BJ (cell line): Measurements from ENCODE around the gene SPRED2. TPM values are rescaled to one million over a fixed set of nuclear protein-coding genes. Genes with fewer than 3 reads are reported as not detected.
"Not testable (repeated sequence)": the region's sequence is repeated elsewhere in the genome, so short reads cannot be mapped to it uniquely, and the experiment has no call there.

Experiments used
- CTCF ChIA-PET: fragments of 350-600 bp; formaldehyde crosslinking; extraction: SDS; loops from one replicate; lab custom pipeline; 2021; ENCODE audit warnings: antibody characterized with exemption, inconsistent platforms; lab: Yijun Ruan, JAX
- POLR2A ChIA-PET: fragments of 300-600 bp; sonication (Branson Sonifier 250); formaldehyde crosslinking; extraction: SDS; loops from one replicate; lab custom pipeline; 2021; ENCODE audit warnings: antibody characterized with exemption; lab: Charles Lee
- DNase-seq: peaks from one replicate; pipeline ENCODE4 v3.0.0-alpha.2; 2011; ENCODE audit warnings: low read depth
- H3K27me3 ChIP-seq: 2 replicates; pipeline ENCODE4 v1.6.0; 2011; ENCODE audit warnings: low read length; ENCODE audit not compliant: control insufficient read depth, insufficient read depth
- H3K36me3 ChIP-seq: 2 replicates; pipeline ENCODE4 v1.5.1; 2011; ENCODE audit warnings: low read length; ENCODE audit not compliant: control insufficient read depth, insufficient read depth
- H3K4me3 ChIP-seq: 2 replicates; pipeline ENCODE4 v1.5.1; 2011; ENCODE audit warnings: low read depth, mild to moderate bottlenecking, control low read depth, low read length
- CTCF ChIP-seq: IDR thresholded peaks from 2 replicates; pipeline ENCODE4 v1.5.1; 2011; ENCODE audit warnings: low read depth, mild to moderate bottlenecking, control low read depth, inconsistent platforms, low read length, moderate library complexity; ENCODE audit not compliant: insufficient read depth
- polyA plus RNA-seq: library from polyadenylated mRNA; depleted of rRNA; stranded (reverse); fragments of >200 nt; gene quantifications from 2 replicates; pipeline ENCODE4 v1.2.3, GENCODE V29; 2011

Gene SPRED2
- polyA plus RNA-seq, 1 experiment, result 13.1 TPM

GRCh38 chr2:65319072-65319673 is 113.2 kb downstream of the SPRED2 start:
- Histone ChIP-seq H3K36me3 (peaks cover 17% of the 10 kb centered on the region), H3K27me3 (no peaks in the 10 kb centered on the region), H3K4me3 (no peak overlapping the region)
- ChIA-PET CTCF (interaction anchor here (1.1 to 1.8 kb wide), 2 partner anchors 22 to 40 kb away, joined by 3 to 7 read pairs; no protein-coding TSS in a partner anchor), POLR2A (no interaction called here)
- TF ChIP-seq CTCF, result no peak
- no peak for DNase-seq

GRCh38 chr2:65317841-65318240 is 114.6 kb downstream of the SPRED2 start:
- no peak for DNase-seq
- no peak overlapping the region for H3K4me3 ChIP-seq
- TF ChIP-seq CTCF, result no peak
- no peaks in the 10 kb centered on the region for H3K27me3 ChIP-seq
- ChIA-PET POLR2A (no interaction called here), CTCF (no interaction called here)
- peaks cover 24% of the 10 kb centered on the region for H3K36me3 ChIP-seq

GRCh38 chr2:65317351-65317750 is 115.0 kb downstream of the SPRED2 start:
- CTCF ChIA-PET, H3K4me3 ChIP-seq, DNase-seq, H3K27me3 ChIP-seq, POLR2A ChIA-PET: not testable (repeated sequence)
- peaks cover 24% of the 10 kb centered on the region for H3K36me3 ChIP-seq

- CTCF ChIA-PET, result no interaction called here
- no peak for DNase-seq
- Histone ChIP-seq H3K4me3 (no peak overlapping the region), H3K27me3 (no peaks in the 10 kb centered on the region), H3K36me3 (peaks cover 26% of the 10 kb centered on the region)
- no peak for TF ChIP-seq CTCF
- POLR2A ChIA-PET, result no interaction called here
Observed at GRCh38 chr2:65316072-65316471, 116.3 kb downstream of the SPRED2 start.

GRCh38 chr2:65314801-65315441 is 117.5 kb downstream of the SPRED2 start:
- POLR2A ChIA-PET, result no interaction called here
- TF ChIP-seq CTCF, result no peak
- Histone ChIP-seq H3K36me3 (peaks cover 28% of the 10 kb centered on the region), H3K27me3 (no peaks in the 10 kb centered on the region), H3K4me3 (no peak overlapping the region)
- CTCF ChIA-PET, result no interaction called here
- DNase-seq, result no peak

GRCh38 chr2:65313954-65314256 is 118.5 kb downstream of the SPRED2 start:
- POLR2A ChIA-PET, result no interaction called here
- H3K36me3 ChIP-seq, result peaks cover 30% of the 10 kb centered on the region
- TF ChIP-seq CTCF, result no peak
- no peak overlapping the region for H3K4me3 ChIP-seq
- no peaks in the 10 kb centered on the region for H3K27me3 ChIP-seq
- CTCF ChIA-PET, result no interaction called here
- DNase-seq, result no peak
